Activated CD8-positive, alpha-beta memory T cell treated with anti-CD3 and anti-CD28 coated beads, Interleukin-2, amount 10 ng/mL, durations not matched to agents 7 days and 5 days (primary cell): ENCODE results near the gene PPP4C. TPM values are rescaled to one million over a fixed set of nuclear protein-coding genes. Genes with fewer than 3 reads are reported as not detected.
"Not testable (repeated sequence)": the region's sequence is repeated elsewhere in the genome, so short reads cannot be mapped to it uniquely, and the experiment has no call there.

Experiments
- ATAC-seq: fragments of 150-1000 bp; cut with Tn5 transposase; one replicate; pipeline ENCODE4 v1.10.0; 2021; ENCODE audit warnings: moderate library complexity
- CTCF ChIA-PET: fragments of 350-600 bp; sonication (Branson Sonifier 250); formaldehyde crosslinking; loops from one replicate; lab custom pipeline; 2021; ENCODE audit warnings: antibody characterized with exemption; lab: Charles Lee
- DNase-seq: peaks from one replicate; pipeline ENCODE4 v3.0.0-alpha.2; 2020
- H3K27ac Mint-ChIP-seq: one replicate; pipeline ENCODE4 v1.8.0; 2021; ENCODE audit warnings: mild to moderate bottlenecking, mixed read lengths
- H3K27me3 Mint-ChIP-seq: one replicate; pipeline ENCODE4 v1.8.0; 2021; ENCODE audit warnings: mixed read lengths
- H3K36me3 Mint-ChIP-seq: one replicate; pipeline ENCODE4 v1.8.0; 2021; ENCODE audit warnings: mild to moderate bottlenecking, mixed read lengths
- H3K4me1 Mint-ChIP-seq: one replicate; pipeline ENCODE4 v1.8.0; 2021; ENCODE audit warnings: mixed read lengths
- H3K4me3 Mint-ChIP-seq: one replicate; pipeline ENCODE4 v1.8.0; 2021; ENCODE audit warnings: mild to moderate bottlenecking, moderate library complexity, mixed read lengths
- H3K9me3 Mint-ChIP-seq: one replicate; pipeline ENCODE4 v1.8.0; 2022; ENCODE audit warnings: low read depth, mixed read lengths
- total RNA-seq, 2 experiments: library from RNA; stranded (reverse); gene quantifications; one replicate each; pipeline ENCODE4 v1.2.3, GENCODE V29; 2021

Gene PPP4C
- total RNA-seq, 2 experiments from 2014 or later = 149 to 161 TPM

GRCh38 chr16:30117768-30118167, 42.0 kb downstream of the PPP4C start:
- CTCF ChIA-PET = no interaction called here
- H3K27me3 Mint-ChIP-seq = no peaks in the 10 kb centered on the region
- ATAC-seq = no peak
- H3K4me3 Mint-ChIP-seq = no peak overlapping the region
- H3K27ac Mint-ChIP-seq = no peak overlapping the region
- peaks cover 15% of the 10 kb centered on the region for H3K36me3 Mint-ChIP-seq
- no peaks in the 10 kb centered on the region for H3K9me3 Mint-ChIP-seq
- H3K4me1 Mint-ChIP-seq = peaks cover 35% of the 10 kb centered on the region
- DNase-seq = no peak

DNA sequence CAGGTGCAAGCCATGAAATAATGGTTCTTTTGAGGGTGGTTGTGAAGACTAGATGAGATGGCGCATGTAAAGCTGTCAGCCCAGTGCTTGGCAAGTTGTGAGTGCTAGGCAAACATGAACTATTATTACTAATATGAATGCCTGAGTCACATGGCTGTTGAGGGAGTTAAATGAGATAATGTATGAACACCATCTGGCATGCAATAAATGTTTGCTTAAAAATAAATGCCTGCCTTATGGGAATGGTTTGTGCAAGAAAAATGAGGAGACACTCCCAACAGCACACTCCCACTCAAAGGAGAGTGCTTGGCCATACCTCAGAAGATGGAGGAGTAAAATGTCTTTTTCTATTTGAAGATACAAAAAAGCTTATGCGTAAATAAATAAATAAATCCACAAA, 43.6 kb downstream of the PPP4C start:
- peaks cover 15% of the 10 kb centered on the region for H3K36me3 Mint-ChIP-seq
- peaks cover 39% of the 10 kb centered on the region for H3K4me1 Mint-ChIP-seq
- H3K4me3 Mint-ChIP-seq = no peak overlapping the region
- H3K27me3 Mint-ChIP-seq = no peaks in the 10 kb centered on the region
- DNase-seq (no peak), ATAC-seq (no peak)
- CTCF ChIA-PET = interaction anchor here (1.1 to 1.7 kb wide), 3 partner anchors 7 to 27 kb away, joined by 4 to 9 read pairs (median 5); partner anchors contain the start of gene TBX6
- H3K9me3 Mint-ChIP-seq = no peaks in the 10 kb centered on the region
- peak overlapping the region; percentile 28 for H3K27ac Mint-ChIP-seq

GRCh38 chr16:30120340-30121105, 44.7 kb downstream of the PPP4C start:
- DNase-seq (no peak), ATAC-seq (no peak)
- peaks cover 35% of the 10 kb centered on the region for H3K4me1 Mint-ChIP-seq
- H3K9me3 Mint-ChIP-seq = no peaks in the 10 kb centered on the region
- H3K27me3 Mint-ChIP-seq = no peaks in the 10 kb centered on the region
- H3K4me3 Mint-ChIP-seq = no peak overlapping the region
- peaks cover 15% of the 10 kb centered on the region for H3K36me3 Mint-ChIP-seq
- CTCF ChIA-PET = interaction anchor here (1.1 to 1.7 kb wide), 4 partner anchors 8 to 28 kb away, joined by 4 to 9 read pairs (median 4); partner anchors contain the start of gene TBX6
- peak overlapping the region; percentile 68 for H3K27ac Mint-ChIP-seq

DNA sequence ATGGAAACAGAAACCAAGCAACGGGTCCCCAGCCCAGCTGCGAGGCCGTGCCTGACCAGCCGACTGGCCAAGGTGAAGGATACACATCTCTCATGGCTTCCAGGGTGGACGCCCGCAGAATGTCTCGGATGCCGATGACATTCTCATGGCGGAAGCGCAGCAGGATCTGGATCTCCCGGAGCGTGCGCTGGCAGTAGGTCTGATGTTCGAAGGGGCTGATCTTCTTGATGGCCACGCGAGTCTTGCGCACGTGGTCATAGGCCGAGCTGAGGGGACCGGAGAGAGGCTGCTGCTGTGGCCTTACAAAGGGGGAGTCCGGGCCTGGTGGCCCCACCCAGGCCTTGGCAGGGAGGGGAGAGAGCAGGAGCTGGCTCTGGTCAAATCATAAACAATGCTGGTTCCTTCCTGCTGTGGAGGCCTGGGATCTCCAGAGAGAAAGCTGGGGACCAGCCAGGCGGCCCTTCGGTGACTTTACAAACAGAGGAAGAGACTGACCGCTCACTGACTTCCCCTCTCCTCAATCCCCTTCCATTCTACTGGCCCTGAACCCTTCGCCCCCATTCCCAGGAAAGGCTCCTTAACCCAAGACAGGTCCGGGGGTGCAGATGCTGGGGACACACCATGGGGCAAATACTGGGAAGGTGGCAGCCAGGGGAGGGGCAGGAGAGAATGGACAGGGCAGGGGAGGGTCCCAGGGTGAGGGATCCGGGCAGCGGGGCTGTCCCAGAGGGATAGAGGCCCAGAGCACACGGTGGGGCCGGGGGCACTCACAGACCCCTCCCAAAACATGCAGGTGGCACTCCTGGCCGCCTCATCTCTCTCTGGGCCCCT, 46.2 kb downstream of the PPP4C start:
- Mint-ChIP-seq H3K27me3 (no peaks in the 10 kb centered on the region), H3K27ac (peak overlapping the region; percentile 87), H3K4me1 (peaks cover 39% of the 10 kb centered on the region), H3K9me3 (no peaks in the 10 kb centered on the region), H3K4me3 (peak overlapping the region; percentile 82), H3K36me3 (peaks cover 15% of the 10 kb centered on the region)
- DNase-seq = no peak
- CTCF ChIA-PET = no interaction called here
- no peak for ATAC-seq

- ATAC-seq = peak; percentile 34
- H3K4me3 Mint-ChIP-seq = peak overlapping the region; percentile 82
- H3K27ac Mint-ChIP-seq = peak overlapping the region; percentile 87
- peaks cover 42% of the 10 kb centered on the region for H3K4me1 Mint-ChIP-seq
- peaks cover 15% of the 10 kb centered on the region for H3K36me3 Mint-ChIP-seq
- peak; percentile 49 for DNase-seq
- H3K27me3 Mint-ChIP-seq = no peaks in the 10 kb centered on the region
- CTCF ChIA-PET = interaction anchor here (1.0 to 1.8 kb wide), 4 partner anchors 17 to 31 kb away, joined by 3 to 5 read pairs (median 4); partner anchors contain the start of gene TBX6
- H3K9me3 Mint-ChIP-seq = no peaks in the 10 kb centered on the region
Observed at GRCh38 chr16:30122604-30123160, 46.9 kb downstream of the PPP4C start.

GRCh38 chr16:30124985-30125379, 49.2 kb downstream of the PPP4C start:
- no peak for ATAC-seq
- peaks cover 42% of the 10 kb centered on the region for H3K4me1 Mint-ChIP-seq
- no peak for DNase-seq
- H3K9me3 Mint-ChIP-seq = no peaks in the 10 kb centered on the region
- H3K27me3 Mint-ChIP-seq = no peaks in the 10 kb centered on the region
- CTCF ChIA-PET = interaction anchor here (1.2 to 3.2 kb wide), 4 partner anchors 10 to 33 kb away, joined by 3 to 18 read pairs (median 4); partner anchors contain the start of gene GDPD3
- peak overlapping the region; percentile 28 for H3K27ac Mint-ChIP-seq
- no peak overlapping the region for H3K4me3 Mint-ChIP-seq
- H3K36me3 Mint-ChIP-seq = peaks cover 13% of the 10 kb centered on the region

- peaks cover 39% of the 10 kb centered on the region for H3K4me1 Mint-ChIP-seq
- DNase-seq, H3K9me3 Mint-ChIP-seq, H3K27ac Mint-ChIP-seq, H3K27me3 Mint-ChIP-seq, ATAC-seq, H3K4me3 Mint-ChIP-seq: not testable (repeated sequence)
- CTCF ChIA-PET = interaction anchor here (1.2 to 3.2 kb wide), 3 partner anchors 13 to 33 kb away, joined by 3 to 18 read pairs (median 5); partner anchors contain the start of gene GDPD3
- peaks cover 14% of the 10 kb centered on the region for H3K36me3 Mint-ChIP-seq
Observed at GRCh38 chr16:30125690-30126089, 49.9 kb downstream of the PPP4C start.

DNA sequence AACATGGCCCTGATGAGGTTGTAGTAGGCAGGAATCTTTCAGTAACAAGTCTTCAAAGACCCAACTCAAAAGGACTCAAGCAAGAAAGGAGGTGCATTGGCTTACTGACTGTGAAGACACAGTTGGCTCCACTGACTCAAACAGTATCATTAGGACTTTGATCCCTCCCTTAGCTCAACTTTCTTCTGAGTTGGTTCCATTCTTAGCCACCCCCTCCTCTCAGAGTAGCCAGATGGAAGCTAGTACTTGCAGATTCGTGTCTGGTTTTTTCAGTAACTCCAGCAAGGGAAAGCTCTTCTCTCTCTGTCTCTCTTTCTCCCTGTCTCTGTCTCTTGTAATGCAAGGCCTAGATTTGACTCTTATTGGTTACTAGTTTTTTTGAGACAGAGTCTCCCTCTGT, 52.2 kb downstream of the PPP4C start:
- Mint-ChIP-seq H3K9me3 (peaks cover 2% of the 10 kb centered on the region), H3K27me3 (no peaks in the 10 kb centered on the region), H3K4me1 (peaks cover 39% of the 10 kb centered on the region), H3K4me3 (no peak overlapping the region), H3K36me3 (peaks cover 15% of the 10 kb centered on the region), H3K27ac (no peak overlapping the region)
- ATAC-seq (no peak), DNase-seq (no peak)
- CTCF ChIA-PET = interaction anchor here (1.5 to 1.7 kb wide), 2 partner anchors 15 to 16 kb away, joined by 4 to 5 read pairs; partner anchors contain the start of gene GDPD3

GRCh38 chr16:30131869-30132475, 56.2 kb downstream of the PPP4C start:
- CTCF ChIA-PET = interaction anchor here (0.6 to 4.4 kb wide), 7 partner anchors 11 to 482 kb away, joined by 3 to 19 read pairs (median 3); partner anchors contain the start of gene TBX6
- peaks cover 4% of the 10 kb centered on the region for H3K9me3 Mint-ChIP-seq
- no peak overlapping the region for H3K4me3 Mint-ChIP-seq

GRCh38 chr16:30132591-30132990, 56.8 kb downstream of the PPP4C start:
- CTCF ChIA-PET = interaction anchor here (0.9 to 4.4 kb wide), 5 partner anchors 10 to 53 kb away, joined by 3 to 19 read pairs (median 4); partner anchors contain the start of gene TBX6
- Mint-ChIP-seq H3K4me1 (peaks cover 29% of the 10 kb centered on the region), H3K36me3 (peaks cover 17% of the 10 kb centered on the region), H3K27me3 (no peaks in the 10 kb centered on the region), H3K9me3 (peaks cover 4% of the 10 kb centered on the region), H3K4me3 (no peak overlapping the region), H3K27ac (peak overlapping the region; percentile 77)
- DNase-seq (no peak), ATAC-seq (no peak)

More at GRCh38 chr16:30131869-30132475, 56.2 kb downstream of the PPP4C start:
- peaks cover 31% of the 10 kb centered on the region for H3K4me1 Mint-ChIP-seq
- no peak for DNase-seq
- H3K36me3 Mint-ChIP-seq = peaks cover 17% of the 10 kb centered on the region
- peak overlapping the region; percentile 77 for H3K27ac Mint-ChIP-seq
- H3K27me3 Mint-ChIP-seq = no peaks in the 10 kb centered on the region
- ATAC-seq = no peak
